ENCODE measurements around the gene MLLT1. TPM values are rescaled to one million over a fixed set of nuclear protein-coding genes. Genes with fewer than 3 reads are reported as not detected.

Gene MLLT1
- total RNA-seq, 1 experiment from 2014 or later, result 54.9 TPM

- no peaks in the 10 kb centered on the region for H3K4me1 ChIP-seq (ENCODE audit: insufficient read depth, low read length)
- no peak for DNase-seq
- H3K56ac ChIP-seq (ENCODE audit: insufficient read length, low read depth, low read length), result no peak overlapping the region
- no CpG with 5 or more reads among the region's 41 CpGs for WGBS (ENCODE audit: extremely low coverage, insufficient read length, low lambda C conversion rate)
- H4K8ac ChIP-seq (replicated peaks; ENCODE audit: insufficient read length, low read depth, low read length), result no peak overlapping the region
- H3K27ac ChIP-seq (ENCODE audit: insufficient read length, low read depth, low read length), result no peak overlapping the region
- H2BK5ac ChIP-seq (ENCODE audit: insufficient read length, low read length), result no peak overlapping the region
- H2BK15ac ChIP-seq (ENCODE audit: low read depth, low read length), result no peak overlapping the region
- H3K79me1 ChIP-seq (ENCODE audit: insufficient read depth, low read depth, low read length, poor library complexity, severe bottlenecking), result no peaks in the 10 kb centered on the region
- H3K23ac ChIP-seq (ENCODE audit: insufficient read length, low read depth, low read length), result no peak overlapping the region
- Mint-ChIP-seq H3K27ac (0 out of 7 replicates have a peak overlapping the region, but pooled peaks of 1 of the 3 experiments have one; percentile 32), H3K4me3 (no peak overlapping the region), H3K36me3 (ENCODE audit: insufficient read depth in 1 of 3, low read depth in 3 of 3) (peaks cover 6 to 14% (median 11%) of the 10 kb centered on the region in 3 experiments), H3K9me3 (no peaks in the 10 kb centered on the region), H3K4me1 (peaks cover 2 to 14% of the 10 kb centered on the region in 2 experiments), H3K27me3 (ENCODE audit: low read depth) (no peaks in the 10 kb centered on the region)
- no peak overlapping the region for H2BK12ac ChIP-seq (ENCODE audit: insufficient read length, low read depth, low read length)
- no peaks in the 10 kb centered on the region for H3K9me3 ChIP-seq (ENCODE audit: control insufficient read depth, low read depth, low read length)
- H2BK20ac ChIP-seq (ENCODE audit: low read depth, low read length, poor library complexity, severe bottlenecking), result no peak overlapping the region
- H2BK120ac ChIP-seq (ENCODE audit: low read depth, low read length, poor library complexity, severe bottlenecking), result no peak overlapping the region
- no peak overlapping the region for H3K4me2 ChIP-seq (ENCODE audit: insufficient read depth, insufficient read length, low read length)
- no peak overlapping the region for H3T11ph ChIP-seq (ENCODE audit: low read length)
- no peaks in the 10 kb centered on the region for H3K23me2 ChIP-seq (ENCODE audit: insufficient read length, low read depth, low read length, poor library complexity, severe bottlenecking)
- no peak overlapping the region for H3K14ac ChIP-seq (ENCODE audit: insufficient read depth, low read length)
- no peak overlapping the region for H4K91ac ChIP-seq (ENCODE audit: insufficient read length, low read depth, low read length)
- no peaks in the 10 kb centered on the region for H3K27me3 ChIP-seq (ENCODE audit: insufficient read depth, low read length)
- H3K4ac ChIP-seq (ENCODE audit: low read depth, low read length), result no peak overlapping the region
- no peak overlapping the region for H3K9ac ChIP-seq (ENCODE audit: extremely low read depth, insufficient read length, low read length)
- no peak overlapping the region for H2AFZ ChIP-seq (ENCODE audit: low read length)
- H3K79me2 ChIP-seq (ENCODE audit: insufficient read depth, low read length), result no peaks in the 10 kb centered on the region
- TF ChIP-seq CTCF (conservative IDR thresholded peaks at IDR 0.05), result no peak
- no peaks in the 10 kb centered on the region for H4K20me1 ChIP-seq (ENCODE audit: control insufficient read depth, insufficient read depth, insufficient read length)
- peak overlapping the region; percentile 41 for H3K18ac ChIP-seq (ENCODE audit: insufficient read length, low read depth, low read length)
- no peak overlapping the region for H2AK5ac ChIP-seq (ENCODE audit: insufficient read length, low read length)
- H4K5ac ChIP-seq (ENCODE audit: insufficient read length, low read depth, low read length), result no peak overlapping the region
Observed at GRCh38 chr19:6214881-6215541, 64.8 kb downstream of the MLLT1 start.
